ENCODE results near the gene ZNF777. TPM values are rescaled to one million over a fixed set of nuclear protein-coding genes. Genes with fewer than 3 reads are reported as not detected.
"Not testable (repeated sequence)": the region's sequence is repeated elsewhere in the genome, so short reads cannot be mapped to it uniquely, and the experiment has no call there.

ZNF777 gene
- total and polyA plus RNA-seq, 2 donors: 3.8 to 6.7 TPM

DNA sequence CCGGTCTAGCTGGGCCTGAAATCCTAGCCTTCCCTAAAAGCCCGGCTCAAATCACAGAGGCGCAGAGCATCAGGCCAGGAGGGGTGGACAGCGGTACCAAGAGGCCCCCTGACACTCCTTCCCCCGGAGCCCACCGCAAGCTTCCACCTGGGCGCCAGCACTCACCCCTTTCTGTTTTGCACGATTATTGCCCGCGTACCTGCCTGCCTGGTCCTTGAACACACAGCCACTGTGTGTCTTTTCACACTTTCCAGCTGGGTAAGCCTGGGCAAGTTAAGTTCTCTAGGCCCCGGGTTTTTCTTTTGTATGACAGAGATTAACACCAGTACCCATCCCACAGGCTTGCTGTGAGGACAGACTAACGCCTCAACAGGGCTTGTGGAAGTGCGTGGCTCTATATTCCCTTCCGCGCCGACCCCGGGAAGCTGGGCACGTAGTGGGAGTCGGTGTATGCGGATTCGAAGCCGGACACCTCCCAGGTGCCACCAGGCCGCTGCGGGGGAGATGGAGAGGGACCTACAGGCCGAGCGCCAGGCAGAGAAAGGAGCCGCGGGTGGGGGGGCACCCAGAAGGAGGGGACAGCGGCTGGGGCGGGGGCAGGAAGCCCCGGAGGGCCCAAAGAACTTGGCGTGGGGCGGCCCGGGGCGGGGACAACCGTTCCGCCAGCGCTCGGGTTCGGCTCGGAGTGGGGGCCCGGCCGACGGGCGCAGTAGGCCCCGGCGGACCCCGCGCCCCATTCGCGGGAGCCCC, 36.0 kb upstream of the ZNF777 start:
- H3K4me3 ChIP-seq (ENCODE audit: low read length in 2 of 2): peak overlapping the region; percentile 76 to 88
- peaks cover 0 to 2% of the 10 kb centered on the region in 2 donors for H3K27me3 ChIP-seq (ENCODE audit: control insufficient read depth in 2 of 2, insufficient read depth in 1 of 2, low read length in 1 of 2)
- H3K27ac ChIP-seq (ENCODE audit: low read depth in 1 of 2, low read length in 1 of 2): peak overlapping the region; percentile 32 to 85
- H3K9me3 ChIP-seq (ENCODE audit: control insufficient read depth in 2 of 2, insufficient read depth in 1 of 2, low read length in 1 of 2): no peaks in the 10 kb centered on the region
- peaks cover 0 to 15% of the 10 kb centered on the region in 2 donors for H3K4me1 ChIP-seq (ENCODE audit: control insufficient read depth in 2 of 2, insufficient read depth in 2 of 2, low read length in 2 of 2)
- 10% methylated on average over 51 of the region's 51 CpGs for WGBS
- H3K36me3 ChIP-seq (ENCODE audit: control insufficient read depth in 2 of 2, insufficient read depth in 2 of 2, low read length in 1 of 2): peaks cover 20 to 26% of the 10 kb centered on the region in 2 donors
- peak in 7 of 9 donors; percentile 27 to 66 (median 37) for DNase-seq (ENCODE audit: low read depth in 6 of 9, low spot score in 9 of 9)

GRCh38 chr7:149495785-149496641, 35.2 kb upstream of the ZNF777 start:
- Histone ChIP-seq H3K9me3 (ENCODE audit: control insufficient read depth in 2 of 2, insufficient read depth in 1 of 2, low read length in 1 of 2) (no peaks in the 10 kb centered on the region), H3K4me1 (ENCODE audit: control insufficient read depth in 2 of 2, insufficient read depth in 2 of 2, low read length in 2 of 2) (peaks cover 0 to 15% of the 10 kb centered on the region in 2 donors), H3K27me3 (ENCODE audit: control insufficient read depth in 2 of 2, insufficient read depth in 1 of 2, low read length in 1 of 2) (peaks cover 0 to 2% of the 10 kb centered on the region in 2 donors), H3K4me3 (ENCODE audit: low read length in 2 of 2) (peak overlapping the region in 1 of 2 donors; percentile 88), H3K27ac (ENCODE audit: low read depth in 1 of 2, low read length in 1 of 2) (no peak overlapping the region), H3K36me3 (ENCODE audit: control insufficient read depth in 2 of 2, insufficient read depth in 2 of 2, low read length in 1 of 2) (peaks cover 28 to 34% of the 10 kb centered on the region in 2 donors)
- peak in 1 of 9 donors; percentile 18 for DNase-seq (ENCODE audit: low read depth in 6 of 9, low spot score in 9 of 9)
- 94% methylated on average over 13 of the region's 13 CpGs for WGBS

DNA sequence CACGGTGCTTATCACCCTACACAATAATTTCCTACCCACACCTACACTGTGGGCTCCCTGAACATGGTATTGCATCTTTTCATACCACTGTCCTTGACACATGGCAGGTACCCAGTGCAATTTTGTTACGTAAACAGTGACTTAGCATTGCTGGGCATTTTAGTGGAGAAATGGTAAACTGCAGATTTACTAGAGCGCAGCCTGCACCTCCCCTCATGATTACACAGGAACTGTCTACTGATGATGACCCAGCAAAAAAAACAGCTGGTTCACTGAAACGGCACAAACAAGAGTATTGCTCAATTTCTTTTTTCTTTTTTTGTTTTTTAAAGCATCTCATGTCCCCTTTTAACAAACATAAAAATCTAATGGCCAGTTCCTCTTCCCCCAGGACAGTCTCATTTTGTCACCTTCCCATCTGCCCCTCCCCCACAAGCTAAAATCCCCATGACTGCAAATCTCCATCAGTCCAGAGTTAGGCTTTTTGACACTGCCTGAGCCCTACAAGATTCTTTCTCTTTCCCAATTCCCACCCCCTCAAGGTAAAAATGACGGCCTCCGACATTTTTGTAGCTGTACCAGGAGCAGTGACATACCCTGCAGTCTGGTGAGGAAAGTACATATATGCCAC, 34.0 kb upstream of the ZNF777 start:
- peak overlapping the region in 1 of 2 donors; percentile 11 for H3K27ac ChIP-seq (ENCODE audit: low read depth in 1 of 2, low read length in 1 of 2)
- H3K36me3 ChIP-seq (ENCODE audit: control insufficient read depth in 2 of 2, insufficient read depth in 2 of 2, low read length in 1 of 2): peaks cover 38 to 45% of the 10 kb centered on the region in 2 donors
- H3K4me3 ChIP-seq (ENCODE audit: low read length in 2 of 2): no peak overlapping the region
- peaks cover 0 to 15% of the 10 kb centered on the region in 2 donors for H3K4me1 ChIP-seq (ENCODE audit: control insufficient read depth in 2 of 2, insufficient read depth in 2 of 2, low read length in 2 of 2)
- H3K27me3 ChIP-seq (ENCODE audit: control insufficient read depth in 2 of 2, insufficient read depth in 1 of 2, low read length in 1 of 2): peaks cover 0 to 2% of the 10 kb centered on the region in 2 donors
- DNase-seq (ENCODE audit: low read depth in 6 of 9, low spot score in 9 of 9): peak in 1 of 9 donors; percentile 9
- 78% methylated on average over 6 of the region's 6 CpGs for WGBS
- H3K9me3 ChIP-seq (ENCODE audit: control insufficient read depth in 2 of 2, insufficient read depth in 1 of 2, low read length in 1 of 2): no peaks in the 10 kb centered on the region

DNA sequence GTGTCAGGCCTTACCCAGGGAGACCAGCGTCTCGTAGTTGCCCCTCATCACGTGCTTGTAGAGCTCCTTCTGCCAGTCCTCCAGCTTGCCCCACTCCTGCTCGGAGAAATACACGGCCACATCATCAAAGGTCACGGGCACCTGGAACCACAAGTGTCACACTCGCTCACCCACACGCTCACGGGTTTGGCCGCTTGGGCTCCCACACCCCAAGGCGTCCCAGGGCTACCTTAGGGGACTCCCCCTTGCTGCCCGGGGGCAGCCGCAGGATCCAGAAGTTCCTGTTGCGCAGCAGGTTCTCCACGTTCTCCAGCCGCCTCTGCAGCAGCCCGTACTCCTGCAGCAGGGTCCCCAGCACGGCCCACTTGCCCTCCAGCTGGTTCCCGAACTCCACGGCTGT, 33.1 kb upstream of the ZNF777 start:
- H3K9me3 ChIP-seq (ENCODE audit: control insufficient read depth in 2 of 2, insufficient read depth in 1 of 2, low read length in 1 of 2); H3K27ac ChIP-seq (ENCODE audit: low read depth in 1 of 2, low read length in 1 of 2); H3K4me3 ChIP-seq (ENCODE audit: low read length in 2 of 2); H3K27me3 ChIP-seq (ENCODE audit: control insufficient read depth in 2 of 2, insufficient read depth in 1 of 2, low read length in 1 of 2); DNase-seq (ENCODE audit: low read depth in 6 of 9, low spot score in 9 of 9): not testable (repeated sequence)
- H3K36me3 ChIP-seq (ENCODE audit: control insufficient read depth in 2 of 2, insufficient read depth in 2 of 2, low read length in 1 of 2): peaks cover 38 to 50% of the 10 kb centered on the region in 2 donors
- H3K4me1 ChIP-seq (ENCODE audit: control insufficient read depth in 2 of 2, insufficient read depth in 2 of 2, low read length in 2 of 2): peaks cover 0 to 15% of the 10 kb centered on the region in 2 donors
- 92% methylated on average over 17 of the region's 20 CpGs for WGBS

GRCh38 chr7:149493366-149493765, 32.5 kb upstream of the ZNF777 start:
- no peak for DNase-seq (ENCODE audit: low read depth in 6 of 9, low spot score in 9 of 9)
- H3K4me1 ChIP-seq (ENCODE audit: control insufficient read depth in 2 of 2, insufficient read depth in 2 of 2, low read length in 2 of 2): peaks cover 0 to 15% of the 10 kb centered on the region in 2 donors
- 98% methylated on average over 9 of the region's 9 CpGs for WGBS
- H3K27me3 ChIP-seq (ENCODE audit: control insufficient read depth in 2 of 2, insufficient read depth in 1 of 2, low read length in 1 of 2): no peaks in the 10 kb centered on the region
- no peak overlapping the region for H3K4me3 ChIP-seq (ENCODE audit: low read length in 2 of 2)
- no peak overlapping the region for H3K27ac ChIP-seq (ENCODE audit: low read depth in 1 of 2, low read length in 1 of 2)
- no peaks in the 10 kb centered on the region for H3K9me3 ChIP-seq (ENCODE audit: control insufficient read depth in 2 of 2, insufficient read depth in 1 of 2, low read length in 1 of 2)
- H3K36me3 ChIP-seq (ENCODE audit: control insufficient read depth in 2 of 2, insufficient read depth in 2 of 2, low read length in 1 of 2): peaks cover 41 to 53% of the 10 kb centered on the region in 2 donors

DNA sequence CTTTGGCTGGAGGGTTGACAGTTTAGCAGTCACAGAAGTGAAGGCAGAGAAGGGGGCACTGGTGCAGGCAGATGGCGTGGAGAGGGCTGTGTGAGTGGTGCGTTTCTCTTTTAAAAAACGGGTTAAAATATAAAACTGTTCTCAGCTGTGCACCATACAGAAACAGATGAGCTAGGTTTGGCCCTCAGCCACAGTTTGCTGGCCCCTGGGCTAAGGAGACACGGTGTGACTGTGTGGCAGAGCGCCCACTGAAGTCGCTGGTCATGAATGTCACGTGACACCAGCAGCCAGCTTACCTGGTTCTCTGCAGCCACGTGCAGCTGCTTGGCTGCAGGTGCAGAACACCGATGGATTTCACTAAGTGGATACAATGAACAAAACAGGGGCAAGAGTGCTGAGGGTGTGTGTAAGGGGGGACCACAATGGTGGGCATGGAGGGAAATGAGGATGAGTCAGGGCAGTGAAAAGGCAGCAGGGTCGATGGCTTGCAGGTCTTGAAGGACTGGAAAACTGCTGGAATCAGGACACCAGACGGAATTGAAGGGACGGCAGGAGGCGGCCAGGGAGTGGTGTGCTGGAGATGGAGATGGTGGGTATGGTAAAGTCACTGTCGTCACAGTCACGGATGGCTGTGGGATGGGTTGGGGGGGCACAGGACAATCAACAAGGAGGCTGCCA, 29.4 kb upstream of the ZNF777 start:
- WGBS: 96% methylated on average over 15 of the region's 15 CpGs
- Histone ChIP-seq H3K4me3 (ENCODE audit: low read length in 2 of 2) (no peak overlapping the region), H3K9me3 (ENCODE audit: control insufficient read depth in 2 of 2, insufficient read depth in 1 of 2, low read length in 1 of 2) (no peaks in the 10 kb centered on the region), H3K27ac (ENCODE audit: low read depth in 1 of 2, low read length in 1 of 2) (no peak overlapping the region), H3K27me3 (ENCODE audit: control insufficient read depth in 2 of 2, insufficient read depth in 1 of 2, low read length in 1 of 2) (no peaks in the 10 kb centered on the region), H3K4me1 (ENCODE audit: control insufficient read depth in 2 of 2, insufficient read depth in 2 of 2, low read length in 2 of 2) (peaks cover 0 to 3% of the 10 kb centered on the region in 2 donors), H3K36me3 (ENCODE audit: control insufficient read depth in 2 of 2, insufficient read depth in 2 of 2, low read length in 1 of 2) (peaks cover 47 to 73% of the 10 kb centered on the region in 2 donors)
- no peak for DNase-seq (ENCODE audit: low read depth in 6 of 9, low spot score in 9 of 9)

GRCh38 chr7:149489391-149490024, 28.6 kb upstream of the ZNF777 start:
- H3K9me3 ChIP-seq (ENCODE audit: control insufficient read depth in 2 of 2, insufficient read depth in 1 of 2, low read length in 1 of 2): no peaks in the 10 kb centered on the region
- peaks cover 47 to 74% of the 10 kb centered on the region in 2 donors for H3K36me3 ChIP-seq (ENCODE audit: control insufficient read depth in 2 of 2, insufficient read depth in 2 of 2, low read length in 1 of 2)
- no peaks in the 10 kb centered on the region for H3K4me1 ChIP-seq (ENCODE audit: control insufficient read depth in 2 of 2, insufficient read depth in 2 of 2, low read length in 2 of 2)
- no peak overlapping the region for H3K4me3 ChIP-seq (ENCODE audit: low read length in 2 of 2)
- H3K27ac ChIP-seq (ENCODE audit: low read depth in 1 of 2, low read length in 1 of 2): no peak overlapping the region
- WGBS: 96% methylated on average over 15 of the region's 15 CpGs
- no peaks in the 10 kb centered on the region for H3K27me3 ChIP-seq (ENCODE audit: control insufficient read depth in 2 of 2, insufficient read depth in 1 of 2, low read length in 1 of 2)
- DNase-seq (ENCODE audit: low read depth in 6 of 9, low spot score in 9 of 9): no peak

DNA sequence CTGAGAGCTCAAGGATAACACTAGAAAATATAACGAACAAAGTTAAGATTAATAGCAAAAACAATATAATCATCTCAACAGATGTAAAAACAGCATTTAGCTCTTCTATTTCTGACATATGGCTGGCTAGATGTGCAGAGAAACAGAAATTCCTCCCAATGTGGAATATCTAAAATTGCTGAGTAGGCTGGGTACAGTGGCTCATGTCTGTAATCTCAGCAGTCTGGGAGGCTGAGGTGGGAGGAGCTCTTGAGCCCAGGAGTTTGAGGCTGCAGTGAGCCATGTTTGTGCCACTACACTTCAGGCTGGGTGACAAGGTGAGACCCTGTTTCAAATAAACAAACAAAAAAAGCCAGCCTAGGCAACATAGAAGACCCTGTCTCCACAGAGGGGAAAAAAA, 18.7 kb upstream of the ZNF777 start:
- Histone ChIP-seq H3K9me3 (ENCODE audit: control insufficient read depth in 2 of 2, insufficient read depth in 1 of 2, low read length in 1 of 2) (no peaks in the 10 kb centered on the region), H3K27ac (ENCODE audit: low read depth in 1 of 2, low read length in 1 of 2) (no peak overlapping the region), H3K4me1 (ENCODE audit: control insufficient read depth in 2 of 2, insufficient read depth in 2 of 2, low read length in 2 of 2) (no peaks in the 10 kb centered on the region), H3K4me3 (ENCODE audit: low read length in 2 of 2) (no peak overlapping the region), H3K36me3 (ENCODE audit: control insufficient read depth in 2 of 2, insufficient read depth in 2 of 2, low read length in 1 of 2) (peaks cover 39 to 40% of the 10 kb centered on the region in 2 donors), H3K27me3 (ENCODE audit: control insufficient read depth in 2 of 2, insufficient read depth in 1 of 2, low read length in 1 of 2) (no peaks in the 10 kb centered on the region)
- 98% methylated on average over 1 of the region's 1 CpG for WGBS
- DNase-seq (ENCODE audit: low read depth in 6 of 9, low spot score in 9 of 9): no peak

Measured in thymus (tissue), 11 donors.